GM23338 (cell line): ENCODE measurements around the gene METRN. TPM values are rescaled to one million over a fixed set of nuclear protein-coding genes. Genes with fewer than 3 reads are reported as not detected.
A peak's percentile ranks its signal among the peaks of the same experiment; 100 is the strongest.

Source experiments
- ATAC-seq: fragments of 200-7000 bp; cut with Tn5 transposase; 3 replicates; pipeline ENCODE4 v1.9.1; 2020
- DNase-seq: peaks from one replicate; pipeline ENCODE4 v3.0.0-alpha.2; 2015; ENCODE audit warnings: low spot score
- H2AFZ ChIP-seq: fragments of 200-600 bp; sonication (generic); 2 replicates; pipeline ENCODE4 v1.8.0; 2016; ENCODE audit warnings: antibody characterized with exemption, mild to moderate bottlenecking, moderate library complexity
- H3F3A ChIP-seq: fragments of 200-600 bp; sonication (generic); replicated peaks from 2 replicates; pipeline ENCODE4 v1.8.0; 2017; ENCODE audit warnings: antibody characterized with exemption, mixed run types, low read depth
- H3K27ac ChIP-seq: fragments of 200-600 bp; sonication (generic); 2 replicates; pipeline ENCODE4 v1.6.1; 2016; ENCODE audit warnings: low read depth
- H3K27me3 ChIP-seq: fragments of 200-600 bp; sonication (generic); 2 replicates; pipeline ENCODE4 v1.8.0; 2016; ENCODE audit warnings: mild to moderate bottlenecking, mixed run types, moderate library complexity; ENCODE audit not compliant: insufficient read depth
- H3K36me3 ChIP-seq: fragments of 200-600 bp; sonication (generic); 2 replicates; pipeline ENCODE4 v1.8.0; 2016; ENCODE audit warnings: mild to moderate bottlenecking; ENCODE audit not compliant: insufficient read depth
- H3K4me1 ChIP-seq: fragments of 200-600 bp; sonication (generic); 2 replicates; pipeline ENCODE4 v1.8.0; 2016; ENCODE audit warnings: mild to moderate bottlenecking, moderate library complexity; ENCODE audit not compliant: insufficient read depth
- H3K4me2 ChIP-seq: fragments of 200-600 bp; sonication (generic); 2 replicates; pipeline ENCODE4 v1.7.1; 2017; ENCODE audit warnings: mixed run types
- H3K4me3 ChIP-seq: fragments of 200-600 bp; sonication (generic); 2 replicates; pipeline ENCODE4 v1.6.1; 2016; ENCODE audit warnings: mixed run types
- H3K79me2 ChIP-seq: fragments of 200-600 bp; sonication (generic); replicated peaks from 2 replicates; pipeline ENCODE4 v1.8.0; 2017; ENCODE audit warnings: mild to moderate bottlenecking; ENCODE audit not compliant: insufficient read depth
- H3K9me2 ChIP-seq: fragments of 200-600 bp; sonication (generic); 2 replicates; pipeline ENCODE4 v1.8.0; 2017; ENCODE audit not compliant: insufficient read depth
- H4K20me1 ChIP-seq: fragments of 200-600 bp; sonication (generic); replicated peaks from 2 replicates; pipeline ENCODE4 v1.8.0; 2017; ENCODE audit warnings: mild to moderate bottlenecking; ENCODE audit not compliant: insufficient read depth
- H3K27ac Mint-ChIP-seq: 2 replicates; pipeline ENCODE4 v1.8.0; 2020; ENCODE audit warnings: inconsistent platforms, mild to moderate bottlenecking, moderate library complexity, mixed read lengths
- H3K27me3 Mint-ChIP-seq: 3 replicates; pipeline ENCODE4 v1.8.0; 2022; ENCODE audit warnings: low read depth, mild to moderate bottlenecking, moderate library complexity, mixed read lengths, inconsistent platforms; ENCODE audit not compliant: insufficient read depth, poor library complexity
- H3K36me3 Mint-ChIP-seq: 3 replicates; pipeline ENCODE4 v1.8.0; 2021; ENCODE audit warnings: low read depth, mild to moderate bottlenecking, inconsistent platforms, moderate library complexity, mixed read lengths
- H3K4me1 Mint-ChIP-seq: 3 replicates; pipeline ENCODE4 v1.8.0; 2020; ENCODE audit warnings: mild to moderate bottlenecking, inconsistent platforms, mixed read lengths
- H3K4me3 Mint-ChIP-seq: 3 replicates; pipeline ENCODE4 v1.8.0; 2021; ENCODE audit warnings: moderate library complexity, mild to moderate bottlenecking, inconsistent platforms, mixed read lengths
- H3K9me3 Mint-ChIP-seq: 3 replicates; pipeline ENCODE4 v1.8.0; 2020; ENCODE audit warnings: moderate library complexity, mild to moderate bottlenecking, inconsistent platforms, mixed read lengths
- CREB1 ChIP-seq: fragments of 250-450 bp; sonication (Bioruptor Pico); IDR thresholded peaks from 2 replicates; pipeline ENCODE4 v1.5.0; 2020; ENCODE audit warnings: low read depth, mild to moderate bottlenecking, moderate library complexity
- EZH2phosphoT487 ChIP-seq: fragments of 200-600 bp; sonication (generic); IDR thresholded peaks from one replicate; pipeline ENCODE4 v1.8.1; 2018; ENCODE audit warnings: antibody characterized with exemption; ENCODE audit not compliant: unreplicated experiment
- NANOG ChIP-seq: IDR thresholded peaks from 2 replicates; pipeline ENCODE4 v1.6.1; 2016; ENCODE audit warnings: antibody characterized with exemption, borderline replicate concordance
- STAT1 ChIP-seq: IDR thresholded peaks from one replicate; pipeline ENCODE4 v1.6.1; 2016; ENCODE audit warnings: antibody characterized with exemption; ENCODE audit not compliant: unreplicated experiment
- polyA plus RNA-seq: library from polyadenylated mRNA; unstranded; fragments of >200 nt; fragmentation: Nextera tagmentation; extraction: Ambion mirVana; gene quantifications from 2 replicates; pipeline ENCODE4 v1.2.1, GENCODE V29; 2016
- total RNA-seq: library from RNA; depleted of rRNA; stranded (reverse); fragments of >200 nt; shearing (Covaris generic); gene quantifications from 2 replicates; pipeline ENCODE4 v1.2.3, GENCODE V29; 2014
- TF ChIP-seq, protein P1 (sequence below), 2 experiments: fragments of 200-600 bp in 1 of 2; sonication (generic) in 1 of 2; conservative IDR thresholded peaks; 2 replicates each; pipeline versions ENCODE4 v1.5.1 to v1.6.1; 2016 to 2017; ENCODE audit warnings: antibody characterized with exemption in 2 of 2, low read depth in 2 of 2, mild to moderate bottlenecking in 2 of 2, moderate library complexity in 1 of 2
- TF ChIP-seq, protein P2 (sequence below): IDR thresholded peaks from one replicate; pipeline ENCODE4 v1.6.1; 2018; ENCODE audit warnings: antibody characterized with exemption; ENCODE audit not compliant: unreplicated experiment
- TF ChIP-seq, protein P3 (sequence below): IDR thresholded peaks from 2 replicates; pipeline ENCODE4 v1.6.1; 2016; ENCODE audit warnings: antibody characterized with exemption

Gene METRN
- total and polyA plus RNA-seq, 2 experiments from 2014 or later, result 18.7 to 33.0 TPM

DNA sequence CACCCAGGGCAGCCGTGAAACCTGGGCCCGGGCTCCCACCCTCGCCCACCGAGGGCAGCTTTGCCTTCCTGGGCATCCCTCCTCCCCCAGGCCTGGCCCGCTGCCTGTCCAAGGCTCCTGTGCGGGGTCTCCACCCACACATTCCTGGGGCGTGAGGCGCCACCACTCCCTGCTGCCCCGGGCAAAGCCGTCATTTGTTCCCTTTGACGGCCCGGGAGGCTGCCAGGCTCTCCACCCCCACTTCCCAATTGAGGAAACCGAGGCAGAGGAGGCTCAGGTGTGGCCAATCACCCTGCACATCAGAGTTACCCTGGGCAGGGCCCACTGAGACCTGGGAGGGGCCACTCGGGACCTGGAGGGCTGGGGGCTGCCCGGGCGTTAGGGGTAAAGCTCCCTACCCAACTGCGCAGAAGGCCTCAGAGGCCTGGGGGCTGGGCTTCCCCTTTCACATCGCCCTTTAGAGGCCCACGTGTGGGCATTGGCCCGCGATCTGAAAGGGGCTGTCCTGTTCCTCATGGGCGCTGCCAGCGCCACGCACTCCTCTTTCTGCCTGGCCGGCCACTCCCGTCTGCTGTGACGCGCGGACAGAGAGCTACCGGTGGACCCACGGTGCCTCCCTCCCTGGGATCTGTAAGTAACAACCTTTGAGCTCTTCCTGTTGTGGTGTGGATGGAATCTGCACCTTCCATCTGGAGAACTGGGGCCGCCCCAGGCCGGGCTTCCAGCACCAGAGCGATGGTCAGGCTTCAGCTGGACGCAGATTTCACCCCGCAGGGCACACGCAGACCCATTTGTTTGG is 45.8 kb downstream of the METRN start, which contains the start of gene MSLN:
MSLN (plus strand) TSS at position 190 of the 799 bp plus-strand sequence. CDS start 1,947 bp downstream, outside the sequence.
- Histone ChIP-seq H3F3A (no peaks in the 10 kb centered on the region), H3K4me3 (no peak within 1 kb of the TSS), H3K4me1 (no peaks in the 10 kb centered on the region), H4K20me1 (no peaks in the 10 kb centered on the region), H3K36me3 (no peaks in the 10 kb centered on the region), H3K4me2 (no peak within 1 kb of the TSS), H3K27me3 (no peaks in the 10 kb centered on the region), H2AFZ (no peak within 1 kb of the TSS; the same call in 1 of the 2 replicates), H3K27ac (0 out of 2 replicates have a peak within 1 kb of the TSS, but pooled peaks have one; percentile 19), H3K79me2 (no peaks in the 10 kb centered on the region), H3K9me2 (no peaks in the 10 kb centered on the region)
- H3K9me3 Mint-ChIP-seq, result no peaks in the 10 kb centered on the region; the same call in 1 of the 3 replicates
- TF ChIP-seq, protein P1, sequence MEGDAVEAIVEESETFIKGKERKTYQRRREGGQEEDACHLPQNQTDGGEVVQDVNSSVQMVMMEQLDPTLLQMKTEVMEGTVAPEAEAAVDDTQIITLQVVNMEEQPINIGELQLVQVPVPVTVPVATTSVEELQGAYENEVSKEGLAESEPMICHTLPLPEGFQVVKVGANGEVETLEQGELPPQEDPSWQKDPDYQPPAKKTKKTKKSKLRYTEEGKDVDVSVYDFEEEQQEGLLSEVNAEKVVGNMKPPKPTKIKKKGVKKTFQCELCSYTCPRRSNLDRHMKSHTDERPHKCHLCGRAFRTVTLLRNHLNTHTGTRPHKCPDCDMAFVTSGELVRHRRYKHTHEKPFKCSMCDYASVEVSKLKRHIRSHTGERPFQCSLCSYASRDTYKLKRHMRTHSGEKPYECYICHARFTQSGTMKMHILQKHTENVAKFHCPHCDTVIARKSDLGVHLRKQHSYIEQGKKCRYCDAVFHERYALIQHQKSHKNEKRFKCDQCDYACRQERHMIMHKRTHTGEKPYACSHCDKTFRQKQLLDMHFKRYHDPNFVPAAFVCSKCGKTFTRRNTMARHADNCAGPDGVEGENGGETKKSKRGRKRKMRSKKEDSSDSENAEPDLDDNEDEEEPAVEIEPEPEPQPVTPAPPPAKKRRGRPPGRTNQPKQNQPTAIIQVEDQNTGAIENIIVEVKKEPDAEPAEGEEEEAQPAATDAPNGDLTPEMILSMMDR (conservative IDR thresholded peaks at IDR 0.05; ENCODE audit: low read depth in 2 of 2), result no peak
- TF ChIP-seq, protein P2, sequence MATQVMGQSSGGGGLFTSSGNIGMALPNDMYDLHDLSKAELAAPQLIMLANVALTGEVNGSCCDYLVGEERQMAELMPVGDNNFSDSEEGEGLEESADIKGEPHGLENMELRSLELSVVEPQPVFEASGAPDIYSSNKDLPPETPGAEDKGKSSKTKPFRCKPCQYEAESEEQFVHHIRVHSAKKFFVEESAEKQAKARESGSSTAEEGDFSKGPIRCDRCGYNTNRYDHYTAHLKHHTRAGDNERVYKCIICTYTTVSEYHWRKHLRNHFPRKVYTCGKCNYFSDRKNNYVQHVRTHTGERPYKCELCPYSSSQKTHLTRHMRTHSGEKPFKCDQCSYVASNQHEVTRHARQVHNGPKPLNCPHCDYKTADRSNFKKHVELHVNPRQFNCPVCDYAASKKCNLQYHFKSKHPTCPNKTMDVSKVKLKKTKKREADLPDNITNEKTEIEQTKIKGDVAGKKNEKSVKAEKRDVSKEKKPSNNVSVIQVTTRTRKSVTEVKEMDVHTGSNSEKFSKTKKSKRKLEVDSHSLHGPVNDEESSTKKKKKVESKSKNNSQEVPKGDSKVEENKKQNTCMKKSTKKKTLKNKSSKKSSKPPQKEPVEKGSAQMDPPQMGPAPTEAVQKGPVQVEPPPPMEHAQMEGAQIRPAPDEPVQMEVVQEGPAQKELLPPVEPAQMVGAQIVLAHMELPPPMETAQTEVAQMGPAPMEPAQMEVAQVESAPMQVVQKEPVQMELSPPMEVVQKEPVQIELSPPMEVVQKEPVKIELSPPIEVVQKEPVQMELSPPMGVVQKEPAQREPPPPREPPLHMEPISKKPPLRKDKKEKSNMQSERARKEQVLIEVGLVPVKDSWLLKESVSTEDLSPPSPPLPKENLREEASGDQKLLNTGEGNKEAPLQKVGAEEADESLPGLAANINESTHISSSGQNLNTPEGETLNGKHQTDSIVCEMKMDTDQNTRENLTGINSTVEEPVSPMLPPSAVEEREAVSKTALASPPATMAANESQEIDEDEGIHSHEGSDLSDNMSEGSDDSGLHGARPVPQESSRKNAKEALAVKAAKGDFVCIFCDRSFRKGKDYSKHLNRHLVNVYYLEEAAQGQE, result no peak
- no peak for TF ChIP-seq EZH2phosphoT487
- TF ChIP-seq CREB1, result no peak
- TF ChIP-seq NANOG, result no peak
- TF ChIP-seq STAT1, result no peak
- TF ChIP-seq, protein P3, sequence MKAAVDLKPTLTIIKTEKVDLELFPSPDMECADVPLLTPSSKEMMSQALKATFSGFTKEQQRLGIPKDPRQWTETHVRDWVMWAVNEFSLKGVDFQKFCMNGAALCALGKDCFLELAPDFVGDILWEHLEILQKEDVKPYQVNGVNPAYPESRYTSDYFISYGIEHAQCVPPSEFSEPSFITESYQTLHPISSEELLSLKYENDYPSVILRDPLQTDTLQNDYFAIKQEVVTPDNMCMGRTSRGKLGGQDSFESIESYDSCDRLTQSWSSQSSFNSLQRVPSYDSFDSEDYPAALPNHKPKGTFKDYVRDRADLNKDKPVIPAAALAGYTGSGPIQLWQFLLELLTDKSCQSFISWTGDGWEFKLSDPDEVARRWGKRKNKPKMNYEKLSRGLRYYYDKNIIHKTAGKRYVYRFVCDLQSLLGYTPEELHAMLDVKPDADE, result no peak
- DNase-seq (no peak), ATAC-seq (no peak)
- H3K27ac Mint-ChIP-seq, result no peak within 1 kb of the TSS; the same call in 1 of the 2 replicates
- H3K27me3 Mint-ChIP-seq, result peaks cover 10% of the 10 kb centered on the region
- H3K4me1 Mint-ChIP-seq, result no peaks in the 10 kb centered on the region; the same call in 1 of the 3 replicates
- H3K4me3 Mint-ChIP-seq, result no peak within 1 kb of the TSS
- H3K36me3 Mint-ChIP-seq, result no peaks in the 10 kb centered on the region
